Loucy (cell line): ENCODE results near the gene HS3ST2.

Experiments used
- H2AFZ ChIP-seq: fragments of 200-600 bp; sonication (generic); 2 replicates; pipeline ENCODE4 v1.6.0; 2016; ENCODE audit warnings: antibody characterized with exemption, mild to moderate bottlenecking, low read length, moderate library complexity
- H3F3A ChIP-seq: fragments of 200-600 bp; 2 replicates; pipeline ENCODE4 v1.6.0; 2016; ENCODE audit warnings: antibody characterized with exemption, low read depth, mild to moderate bottlenecking
- H3K27me3 ChIP-seq: fragments of 200-600 bp; sonication (generic); 2 replicates; pipeline ENCODE4 v1.6.1; 2014; ENCODE audit warnings: low read length, mild to moderate bottlenecking; ENCODE audit not compliant: insufficient read depth, poor library complexity, severe bottlenecking
- H3K36me3 ChIP-seq: fragments of 200-600 bp; sonication (generic); 2 replicates; pipeline ENCODE4 v1.6.1; 2016; ENCODE audit warnings: low read length; ENCODE audit not compliant: insufficient read depth
- H3K4me1 ChIP-seq: fragments of 200-600 bp; sonication (generic); 2 replicates; pipeline ENCODE4 v1.5.1; 2014; ENCODE audit warnings: low read length, mild to moderate bottlenecking; ENCODE audit not compliant: insufficient read depth, poor library complexity, severe bottlenecking
- H3K4me2 ChIP-seq: fragments of 200-600 bp; sonication (generic); 2 replicates; pipeline ENCODE4 v1.6.0; 2014; ENCODE audit warnings: antibody characterized with exemption, low read length, low read depth, mild to moderate bottlenecking; ENCODE audit not compliant: poor library complexity, severe bottlenecking
- H3K4me3 ChIP-seq: fragments of 200-600 bp; sonication (generic); 2 replicates; pipeline ENCODE4 v1.5.1; 2014; ENCODE audit warnings: low read length, mild to moderate bottlenecking, mixed read lengths; ENCODE audit not compliant: poor library complexity, severe bottlenecking
- H3K79me2 ChIP-seq: fragments of 200-600 bp; sonication (generic); 2 replicates; pipeline ENCODE4 v1.6.1; 2014; ENCODE audit warnings: low read length; ENCODE audit not compliant: insufficient read depth
- H3K9ac ChIP-seq: fragments of 200-600 bp; sonication (generic); 2 replicates; pipeline ENCODE4 v1.6.0; 2014; ENCODE audit warnings: mild to moderate bottlenecking, low read depth, low read length, moderate library complexity; ENCODE audit not compliant: poor library complexity, severe bottlenecking
- H3K9me2 ChIP-seq: fragments of 200-600 bp; sonication (generic); replicated peaks from 2 replicates; pipeline ENCODE4 v1.6.1; 2016; ENCODE audit warnings: low read depth, low read length, mixed read lengths
- H3K9me3 ChIP-seq: fragments of 200-600 bp; sonication (generic); 2 replicates; pipeline ENCODE4 v1.6.1; 2014; ENCODE audit warnings: mild to moderate bottlenecking, antibody characterized with exemption, low read length, low read depth; ENCODE audit not compliant: insufficient read depth
- H4K20me1 ChIP-seq: fragments of 200-600 bp; sonication (generic); 2 replicates; pipeline ENCODE4 v1.6.0; 2014; ENCODE audit warnings: antibody characterized with exemption, low read length, mild to moderate bottlenecking; ENCODE audit not compliant: insufficient read depth, poor library complexity, severe bottlenecking
- EZH2phosphoT487 ChIP-seq: fragments of 200-600 bp; IDR thresholded peaks from 2 replicates; pipeline ENCODE4 v1.6.1; 2018; ENCODE audit warnings: antibody characterized with exemption, mild to moderate bottlenecking, moderate library complexity, borderline replicate concordance
- TF ChIP-seq, protein P1 (sequence below): fragments of 200-600 bp; sonication (generic); conservative IDR thresholded peaks from 2 replicates; pipeline ENCODE4 v1.5.1; 2014; ENCODE audit warnings: mild to moderate bottlenecking, antibody characterized with exemption, low read length

Gene HS3ST2

DNA sequence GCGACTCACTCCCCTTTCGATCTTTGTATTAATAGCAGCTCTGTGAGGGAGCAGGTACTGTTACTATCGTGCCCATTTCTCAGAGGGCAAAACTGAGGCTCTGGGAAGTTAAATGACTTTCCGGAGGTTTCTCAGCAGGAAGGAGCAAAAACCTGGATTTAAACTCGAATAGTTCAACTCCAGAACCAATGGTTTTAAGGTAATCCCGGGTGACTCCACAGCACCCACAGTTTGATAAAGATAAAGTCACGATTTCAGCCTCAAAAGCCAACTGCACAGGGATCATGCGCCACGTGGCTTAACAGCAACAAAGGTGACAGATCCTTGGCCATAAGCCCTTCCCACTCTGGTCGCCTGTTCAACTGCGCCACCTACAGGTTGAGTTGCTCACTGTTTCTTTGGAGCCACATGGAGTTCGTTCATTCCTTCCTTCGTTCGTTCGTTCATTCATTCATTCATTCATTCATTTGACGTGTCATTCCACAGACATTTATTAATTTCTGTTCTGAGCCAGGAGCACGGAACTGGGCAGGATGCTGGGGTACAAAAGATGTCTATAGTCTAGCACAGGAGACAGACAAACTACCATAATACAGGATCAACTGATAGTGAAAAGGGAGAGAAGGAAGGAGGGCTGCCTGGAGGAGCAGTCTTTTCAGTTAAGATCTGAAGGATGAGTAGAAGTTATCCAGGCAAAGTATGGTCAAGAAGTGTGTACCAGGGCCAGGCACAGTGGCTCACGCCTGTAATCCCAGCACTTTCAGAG is 134.8 kb downstream of the HS3ST2 start:
- H4K20me1 ChIP-seq: no peaks in the 10 kb centered on the region
- no peaks in the 10 kb centered on the region for H3K79me2 ChIP-seq
- H3K9me3 ChIP-seq: no peaks in the 10 kb centered on the region
- no peaks in the 10 kb centered on the region for H3K36me3 ChIP-seq
- no peak overlapping the region for H3K4me3 ChIP-seq
- H3K9me2 ChIP-seq: no peaks in the 10 kb centered on the region
- no peak overlapping the region for H3K4me2 ChIP-seq
- H3F3A ChIP-seq: no peaks in the 10 kb centered on the region
- no peak overlapping the region for H3K9ac ChIP-seq
- 0 out of 2 replicates have a peak overlapping the region, but pooled peaks have one; percentile 71 for H2AFZ ChIP-seq
- no peaks in the 10 kb centered on the region for H3K4me1 ChIP-seq
- no peak for TF ChIP-seq EZH2phosphoT487
- TF ChIP-seq, protein P1, sequence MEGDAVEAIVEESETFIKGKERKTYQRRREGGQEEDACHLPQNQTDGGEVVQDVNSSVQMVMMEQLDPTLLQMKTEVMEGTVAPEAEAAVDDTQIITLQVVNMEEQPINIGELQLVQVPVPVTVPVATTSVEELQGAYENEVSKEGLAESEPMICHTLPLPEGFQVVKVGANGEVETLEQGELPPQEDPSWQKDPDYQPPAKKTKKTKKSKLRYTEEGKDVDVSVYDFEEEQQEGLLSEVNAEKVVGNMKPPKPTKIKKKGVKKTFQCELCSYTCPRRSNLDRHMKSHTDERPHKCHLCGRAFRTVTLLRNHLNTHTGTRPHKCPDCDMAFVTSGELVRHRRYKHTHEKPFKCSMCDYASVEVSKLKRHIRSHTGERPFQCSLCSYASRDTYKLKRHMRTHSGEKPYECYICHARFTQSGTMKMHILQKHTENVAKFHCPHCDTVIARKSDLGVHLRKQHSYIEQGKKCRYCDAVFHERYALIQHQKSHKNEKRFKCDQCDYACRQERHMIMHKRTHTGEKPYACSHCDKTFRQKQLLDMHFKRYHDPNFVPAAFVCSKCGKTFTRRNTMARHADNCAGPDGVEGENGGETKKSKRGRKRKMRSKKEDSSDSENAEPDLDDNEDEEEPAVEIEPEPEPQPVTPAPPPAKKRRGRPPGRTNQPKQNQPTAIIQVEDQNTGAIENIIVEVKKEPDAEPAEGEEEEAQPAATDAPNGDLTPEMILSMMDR: peak; percentile 95
- no peaks in the 10 kb centered on the region for H3K27me3 ChIP-seq

DNA sequence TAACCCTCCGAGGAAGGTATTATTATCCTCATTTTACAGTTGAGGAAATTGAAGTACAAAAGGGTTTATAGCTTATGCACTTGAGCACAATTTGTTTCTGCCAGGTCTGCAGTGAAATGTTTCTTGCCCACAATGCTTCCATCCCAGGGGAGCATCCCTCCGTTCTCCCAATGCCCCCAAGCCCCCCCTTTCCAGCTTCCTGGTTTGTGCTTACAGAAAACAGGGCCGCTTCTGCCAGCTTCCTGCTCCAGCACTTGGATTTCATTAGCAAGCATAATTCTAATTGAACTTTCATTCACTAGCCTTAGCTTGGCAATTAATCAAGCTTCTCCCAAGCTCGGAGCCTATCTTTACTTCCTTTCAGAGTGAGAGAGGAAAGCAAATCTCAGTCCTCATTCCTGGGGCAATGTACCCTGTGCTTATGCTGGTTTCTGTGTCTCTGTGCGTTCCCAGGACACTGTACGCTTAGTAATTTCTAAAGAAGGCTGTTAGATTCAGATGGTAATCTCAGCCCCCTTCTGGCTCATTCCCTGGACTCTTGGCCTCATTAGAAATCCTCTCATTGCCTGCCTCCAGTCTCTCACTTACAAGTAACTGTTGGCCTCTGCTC is 141.6 kb downstream of the HS3ST2 start:
- Histone ChIP-seq H2AFZ (no peak overlapping the region), H4K20me1 (no peaks in the 10 kb centered on the region), H3F3A (no peaks in the 10 kb centered on the region), H3K79me2 (no peaks in the 10 kb centered on the region), H3K4me2 (no peak overlapping the region), H3K4me1 (no peaks in the 10 kb centered on the region), H3K4me3 (no peak overlapping the region), H3K9me2 (no peaks in the 10 kb centered on the region), H3K27me3 (no peaks in the 10 kb centered on the region), H3K36me3 (no peaks in the 10 kb centered on the region), H3K9ac (no peak overlapping the region), H3K9me3 (no peaks in the 10 kb centered on the region)
- TF ChIP-seq, protein P1: no peak
- TF ChIP-seq EZH2phosphoT487: no peak

DNA sequence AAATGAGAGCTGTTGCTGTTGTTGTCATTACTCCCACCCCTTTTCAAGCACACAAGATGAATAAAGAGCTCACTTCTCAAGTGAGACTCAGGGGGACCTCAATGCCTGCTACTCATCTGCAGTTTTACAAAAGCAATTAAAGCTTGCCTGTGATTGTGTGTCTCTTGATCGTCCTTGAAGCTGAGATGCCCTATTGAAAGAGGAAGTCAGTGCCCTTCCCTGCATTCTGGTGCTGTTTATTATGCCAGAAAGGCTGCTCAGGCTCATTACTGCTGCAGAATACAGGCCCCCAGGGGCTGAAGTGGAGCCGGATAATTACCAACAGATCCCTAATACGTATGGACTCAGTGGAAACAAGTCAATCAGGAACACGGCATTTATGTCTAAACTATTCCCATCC is 147.2 kb downstream of the HS3ST2 start:
- TF ChIP-seq, protein P1: no peak
- TF ChIP-seq EZH2phosphoT487: no peak

More for the DNA sequence above, 147.2 kb downstream of the HS3ST2 start:
- Histone ChIP-seq H3K4me2 (no peak overlapping the region), H3K9ac (no peak overlapping the region), H3K4me1 (no peaks in the 10 kb centered on the region), H3K27me3 (no peaks in the 10 kb centered on the region), H3K4me3 (no peak overlapping the region), H3K79me2 (no peaks in the 10 kb centered on the region), H4K20me1 (no peaks in the 10 kb centered on the region), H3K9me2 (no peaks in the 10 kb centered on the region), H3K9me3 (no peaks in the 10 kb centered on the region), H2AFZ (no peak overlapping the region), H3F3A (no peaks in the 10 kb centered on the region), H3K36me3 (no peaks in the 10 kb centered on the region)
